Naive thymus-derived CD4-positive, alpha-beta T cell (primary cell): Measurements from ENCODE around the gene HKDC1. TPM values are rescaled to one million over a fixed set of nuclear protein-coding genes. Genes with fewer than 3 reads are reported as not detected.

Source experiments
- ATAC-seq: fragments of 150-1000 bp; cut with Tn5 transposase; 2 replicates; pipeline ENCODE4 v1.10.0; 2021; ENCODE audit warnings: mild to moderate bottlenecking, moderate library complexity
- CTCF ChIA-PET: fragments of 350-600 bp; sonication (Branson Sonifier 250); formaldehyde crosslinking; loops from one replicate; lab custom pipeline; 2021; ENCODE audit warnings: antibody characterized with exemption; lab: Charles Lee
- POLR2A ChIA-PET: fragments of 350-600 bp; sonication (Branson Sonifier 250); formaldehyde crosslinking; loops from one replicate; lab custom pipeline; 2021; ENCODE audit warnings: antibody characterized with exemption, inconsistent platforms; lab: Charles Lee
- DNase-seq, 9 donors: peaks; one replicate each; pipeline versions ENCODE4 v3.0.0 to v3.0.0-alpha.2; 2020 to 2022; ENCODE audit warnings: mixed read lengths in 1 of 9
- H3K27ac ChIP-seq: one replicate; pipeline ENCODE4 v1.7.0; 2013; ENCODE audit warnings: mild to moderate bottlenecking, low read depth, low read length, moderate library complexity
- H3K27me3 ChIP-seq, 2 donors: one replicate each; pipeline ENCODE4 v1.7.0; 2013; ENCODE audit warnings: low read length in 2 of 2, mild to moderate bottlenecking in 2 of 2, moderate library complexity in 2 of 2; ENCODE audit not compliant: control insufficient read depth in 2 of 2, insufficient read depth in 2 of 2
- H3K36me3 ChIP-seq, 3 experiments: 1 replicate in 2 of 3; 2 replicates in 1 of 3; pipeline ENCODE4 v1.7.0; 2013; ENCODE audit warnings: low read length in 3 of 3, mild to moderate bottlenecking in 3 of 3, moderate library complexity in 1 of 3; ENCODE audit not compliant: insufficient read depth in 3 of 3, control insufficient read depth in 2 of 3
- H3K4me1 ChIP-seq, 2 donors: one replicate each; pipeline ENCODE4 v1.7.0; 2013; ENCODE audit warnings: low read length in 2 of 2, mild to moderate bottlenecking in 2 of 2, moderate library complexity in 1 of 2; ENCODE audit not compliant: control insufficient read depth in 2 of 2, insufficient read depth in 2 of 2
- H3K4me3 ChIP-seq: 2 replicates; pipeline ENCODE4 v1.7.0; 2013; ENCODE audit warnings: mild to moderate bottlenecking, low read length
- H3K9me3 ChIP-seq, 3 experiments: 1 replicate in 2 of 3; 2 replicates in 1 of 3; pipeline ENCODE4 v1.7.0; 2013; ENCODE audit warnings: low read length in 3 of 3; ENCODE audit not compliant: control insufficient read depth in 2 of 3
- H3K27ac Mint-ChIP-seq, 9 donors: one replicate each; pipeline ENCODE4 v1.8.0; 2020 to 2022; ENCODE audit warnings: mixed read lengths in 9 of 9, mild to moderate bottlenecking in 8 of 9, moderate library complexity in 5 of 9, inconsistent platforms in 2 of 9
- H3K27me3 Mint-ChIP-seq, 5 donors: one replicate each; pipeline ENCODE4 v1.8.0; 2021 to 2022; ENCODE audit warnings: mixed read lengths in 5 of 5, mild to moderate bottlenecking in 1 of 5
- H3K36me3 Mint-ChIP-seq, 5 donors: one replicate each; pipeline ENCODE4 v1.8.0; 2020 to 2022; ENCODE audit warnings: mixed read lengths in 5 of 5, mild to moderate bottlenecking in 3 of 5, inconsistent platforms in 1 of 5
- H3K4me1 Mint-ChIP-seq, 7 donors: one replicate each; pipeline ENCODE4 v1.8.0; 2020 to 2022; ENCODE audit warnings: mixed read lengths in 7 of 7, mild to moderate bottlenecking in 3 of 7, inconsistent platforms in 1 of 7
- H3K4me3 Mint-ChIP-seq, 10 donors: one replicate each; pipeline ENCODE4 v1.8.0; 2020 to 2022; ENCODE audit warnings: mild to moderate bottlenecking in 10 of 10, mixed read lengths in 10 of 10, moderate library complexity in 6 of 10, inconsistent platforms in 2 of 10
- H3K9me3 Mint-ChIP-seq, 11 donors: one replicate each; pipeline ENCODE4 v1.8.0; 2020 to 2022; ENCODE audit warnings: mixed read lengths in 11 of 11, mild to moderate bottlenecking in 4 of 11, inconsistent platforms in 1 of 11, moderate library complexity in 1 of 11
- intact Hi-C, 2 donors: fragments of 100-400 bp; cut with micrococcal nuclease; formaldehyde crosslinking; loops; one replicate each; pipeline ENCODE4 v1.15.1; 2023
- polyA plus RNA-seq, 2 donors: library from polyadenylated mRNA; unstranded; fragments of 300-500 nt; fragmentation: Illumina TruSeq; gene quantifications; one replicate each; pipeline ENCODE4 v1.2.3, GENCODE V29; 2021
- total RNA-seq, 6 experiments: library from RNA in 5 of 6; stranded (reverse) in 5 of 6; gene quantifications; 1 replicate in 5 of 6; 2 replicates in 1 of 6; pipeline ENCODE4 v1.2.3 and lab custom pipeline; 2021 to 2026

HKDC1 gene
- total and polyA plus RNA-seq, 7 experiments from 2014 or later: 1.9 to 10.9 (median 4.1) TPM

- peaks cover 0 to 3% (median 0%) of the 10 kb centered on the region in 11 donors for H3K9me3 Mint-ChIP-seq
- H3K4me3 ChIP-seq: peak within 1 kb of the TSS; percentile 83
- H3K27me3 Mint-ChIP-seq: no peaks in the 10 kb centered on the region
- H3K36me3 ChIP-seq: peaks cover 0 to 20% (median 6%) of the 10 kb centered on the region in 3 experiments
- peaks cover 12 to 15% of the 10 kb centered on the region in 2 donors for H3K4me1 ChIP-seq
- H3K27ac Mint-ChIP-seq: peak within 1 kb of the TSS; percentile 98 to 100 (median 99)
- peak; percentile 72 to 91 (median 87) for DNase-seq
- CTCF ChIA-PET: interaction anchor here (0.6 kb wide), 1 partner anchor 58 kb away, joined by 6 read pairs; no protein-coding TSS in a partner anchor
- H3K36me3 Mint-ChIP-seq: peaks cover 0 to 10% (median 5%) of the 10 kb centered on the region in 5 donors
- H3K27me3 ChIP-seq: no peaks in the 10 kb centered on the region
- intact Hi-C loops: loop anchor here (1.0 to 5.0 kb wide), 14 partner anchors 22 to 653 kb away; partner anchors contain the start of genes SLC25A16 (in 2 of the 2), VPS26A (in 2 of the 2), DDX21 (in 1 of the 2) and DDX50 (in 1 of the 2)
- peak within 1 kb of the TSS; percentile 95 for H3K27ac ChIP-seq
- H3K4me1 Mint-ChIP-seq: peaks cover 22 to 55% (median 38%) of the 10 kb centered on the region in 7 donors
- peak within 1 kb of the TSS; percentile 85 to 98 (median 96) for H3K4me3 Mint-ChIP-seq
- ATAC-seq: peak; percentile 87
- POLR2A ChIA-PET: interaction anchor here (0.6 to 1.2 kb wide), 7 partner anchors 11 to 192 kb away, joined by 3 to 4 read pairs (median 3); no protein-coding TSS in a partner anchor
- no peaks in the 10 kb centered on the region for H3K9me3 ChIP-seq
These were observed 40.2 kb upstream of the HKDC1 start, which contains the start of gene SUPV3L1 for GRCh38 chr10:69179743-69180524. SUPV3L1 (plus strand) TSS chr10:69180234; CDS start chr10:69180292, 58 bp downstream.

DNA sequence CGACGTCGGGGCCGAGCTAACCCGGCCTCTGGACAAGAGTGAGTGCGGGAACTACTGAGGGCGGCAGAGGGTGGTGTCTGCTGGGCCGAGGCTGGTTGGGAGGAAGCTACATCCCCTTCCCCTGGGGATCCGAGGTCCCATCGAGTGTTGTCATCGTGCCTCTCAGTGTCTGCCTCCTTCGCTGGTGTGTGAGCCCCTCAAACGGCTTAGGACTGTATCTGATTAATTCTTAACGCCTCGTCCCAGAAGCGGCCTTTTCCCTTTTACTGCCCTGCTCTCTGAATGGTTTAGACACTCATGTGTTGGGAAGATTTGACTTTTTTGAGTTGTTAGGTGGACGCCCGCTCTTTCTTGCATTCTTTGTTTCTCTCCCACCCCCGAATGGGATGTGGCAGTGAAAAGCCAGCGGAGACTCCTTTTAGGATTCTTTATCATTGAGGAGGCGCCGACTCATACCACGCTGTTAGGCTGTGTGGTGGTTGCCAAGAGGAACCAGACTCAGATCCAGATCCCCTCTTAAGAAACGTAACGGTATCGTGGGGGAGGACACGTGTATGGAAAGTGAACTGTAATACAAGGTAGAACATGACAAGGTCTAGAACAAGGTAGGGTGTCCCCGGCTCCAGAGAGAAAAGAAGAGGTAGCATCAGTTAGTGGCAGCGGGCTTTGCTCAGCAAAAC, 39.5 kb upstream of the HKDC1 start:
- Histone ChIP-seq H3K27ac (peak overlapping the region; percentile 95), H3K27me3 (no peaks in the 10 kb centered on the region), H3K4me3 (peak overlapping the region; percentile 83), H3K4me1 (peaks cover 12 to 15% of the 10 kb centered on the region in 2 donors), H3K9me3 (no peaks in the 10 kb centered on the region), H3K36me3 (peaks cover 0 to 21% (median 6%) of the 10 kb centered on the region in 3 experiments)
- DNase-seq: peak in 4 of 9 donors; percentile 3 to 76 (median 10)
- Mint-ChIP-seq H3K4me3 (peak overlapping the region; percentile 85 to 98 (median 96)), H3K4me1 (peaks cover 23 to 59% (median 43%) of the 10 kb centered on the region in 7 donors), H3K27ac (peak overlapping the region; percentile 98 to 100 (median 99)), H3K36me3 (peaks cover 0 to 10% (median 5%) of the 10 kb centered on the region in 5 donors), H3K27me3 (no peaks in the 10 kb centered on the region), H3K9me3 (peaks cover 0 to 3% (median 0%) of the 10 kb centered on the region in 11 donors)
- no peak for ATAC-seq
- POLR2A ChIA-PET: interaction anchor here (0.6 to 1.1 kb wide), 4 partner anchors 11 to 193 kb away, joined by 3 to 4 read pairs (median 3); no protein-coding TSS in a partner anchor
- CTCF ChIA-PET: interaction anchor here (0.6 kb wide), 1 partner anchor 59 kb away, joined by 6 read pairs; no protein-coding TSS in a partner anchor
- intact Hi-C loops: loop anchor here (1.0 to 5.0 kb wide), 12 partner anchors 22 to 653 kb away; partner anchors contain the start of genes SLC25A16 (in 2 of the 2), DDX50 (in 1 of the 2), KIFBP (in 1 of the 2) and VPS26A (in 1 of the 2)

- Mint-ChIP-seq H3K36me3 (peaks cover 0 to 16% (median 5%) of the 10 kb centered on the region in 5 donors), H3K4me3 (peak overlapping the region; percentile 85 to 98 (median 96)), H3K4me1 (peaks cover 25 to 66% (median 47%) of the 10 kb centered on the region in 7 donors), H3K9me3 (peaks cover 0 to 3% (median 0%) of the 10 kb centered on the region in 11 donors), H3K27me3 (no peaks in the 10 kb centered on the region), H3K27ac (peak overlapping the region; percentile 98 to 100 (median 99))
- no peak for DNase-seq
- ChIA-PET POLR2A (interaction anchor here (1.4 kb wide), 1 partner anchor 57 kb away, joined by 5 read pairs; no protein-coding TSS in a partner anchor), CTCF (no interaction called here)
- no peaks in the 10 kb centered on the region for H3K9me3 ChIP-seq
- H3K4me1 ChIP-seq: peaks cover 12 to 15% of the 10 kb centered on the region in 2 donors
- H3K36me3 ChIP-seq: peaks cover 3 to 26% (median 6%) of the 10 kb centered on the region in 3 experiments
- ATAC-seq: no peak
- peak overlapping the region; percentile 95 for H3K27ac ChIP-seq
- peak overlapping the region; percentile 83 for H3K4me3 ChIP-seq
- intact Hi-C loops: loop anchor here (2.0 to 5.0 kb wide), 4 partner anchors 41 to 279 kb away; partner anchors contain the start of gene DDX50 (in 1 of the 2)
- no peaks in the 10 kb centered on the region for H3K27me3 ChIP-seq
These were observed 38.7 kb upstream of the HKDC1 start for GRCh38 chr10:69181433-69181832.

- H3K4me3 Mint-ChIP-seq: peak overlapping the region in 2 of 10 donors; percentile 26 to 96
- H3K27ac Mint-ChIP-seq: peak overlapping the region in 2 of 9 donors; percentile 13 to 49
- POLR2A ChIA-PET: interaction anchor here (0.6 to 1.4 kb wide), 2 partner anchors 9 to 57 kb away, joined by 5 to 6 read pairs; no protein-coding TSS in a partner anchor
- no peak for ATAC-seq
- no peaks in the 10 kb centered on the region for H3K27me3 Mint-ChIP-seq
- Histone ChIP-seq H3K27ac (peak overlapping the region; percentile 39), H3K27me3 (no peaks in the 10 kb centered on the region), H3K9me3 (no peaks in the 10 kb centered on the region), H3K36me3 (peaks cover 6 to 31% (median 6%) of the 10 kb centered on the region in 3 experiments), H3K4me3 (no peak overlapping the region), H3K4me1 (peaks cover 12 to 15% of the 10 kb centered on the region in 2 donors)
- CTCF ChIA-PET: no interaction called here
- peaks cover 0 to 21% (median 5%) of the 10 kb centered on the region in 5 donors for H3K36me3 Mint-ChIP-seq
- intact Hi-C loops: loop anchor here in 1 of 2 donors (5.0 kb wide), 2 partner anchors 135 to 280 kb away; partner anchors contain the start of gene DDX50
- peaks cover 0 to 3% (median 0%) of the 10 kb centered on the region in 11 donors for H3K9me3 Mint-ChIP-seq
- H3K4me1 Mint-ChIP-seq: peaks cover 25 to 67% (median 47%) of the 10 kb centered on the region in 7 donors
- DNase-seq: no peak
These were observed 38.1 kb upstream of the HKDC1 start for GRCh38 chr10:69182005-69182404.

DNA sequence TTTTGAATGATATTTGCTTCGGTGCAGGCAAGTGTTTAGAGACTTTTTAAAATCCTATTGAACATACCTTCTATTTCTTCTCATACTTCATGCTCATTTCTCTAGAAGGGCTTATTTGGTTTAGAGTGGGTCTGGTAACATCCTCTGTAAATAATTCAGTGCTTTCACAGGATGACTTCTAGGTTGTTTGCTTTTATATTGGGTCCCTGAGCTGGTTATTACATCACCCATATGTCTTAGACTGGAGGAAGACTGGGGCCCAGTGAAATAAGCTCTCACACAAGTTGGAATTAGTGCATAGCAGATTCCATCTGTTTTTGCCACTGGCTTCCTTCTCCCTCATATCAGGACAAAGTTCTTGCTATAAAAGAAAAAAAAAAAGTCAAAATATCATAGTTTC, 33.6 kb upstream of the HKDC1 start:
- peaks cover under 1 to 4% of the 10 kb centered on the region in 2 donors for H3K4me1 ChIP-seq
- CTCF ChIA-PET: no interaction called here
- no peaks in the 10 kb centered on the region for H3K27me3 Mint-ChIP-seq
- no peaks in the 10 kb centered on the region for H3K9me3 Mint-ChIP-seq
- peaks cover 14 to 38% (median 27%) of the 10 kb centered on the region in 7 donors for H3K4me1 Mint-ChIP-seq
- POLR2A ChIA-PET: no interaction called here
- H3K9me3 ChIP-seq: no peaks in the 10 kb centered on the region
- peaks cover 15 to 63% (median 16%) of the 10 kb centered on the region in 3 experiments for H3K36me3 ChIP-seq
- no peak overlapping the region for H3K4me3 Mint-ChIP-seq
- no peak overlapping the region for H3K4me3 ChIP-seq
- no peak for DNase-seq
- peak overlapping the region in 2 of 9 donors; percentile 14 to 22 for H3K27ac Mint-ChIP-seq
- H3K27me3 ChIP-seq: no peaks in the 10 kb centered on the region
- intact Hi-C loops: no loop called here
- no peak overlapping the region for H3K27ac ChIP-seq
- ATAC-seq: no peak
- peaks cover 8 to 42% (median 12%) of the 10 kb centered on the region in 5 donors for H3K36me3 Mint-ChIP-seq
